H1 (cell line): ENCODE measurements around the gene PRDM4. TPM values are rescaled to one million over a fixed set of nuclear protein-coding genes. Genes with fewer than 3 reads are reported as not detected.

Experiments
- CHD2 ChIP-seq: IDR thresholded peaks from 2 replicates; pipeline ENCODE4 v1.6.1; 2012; ENCODE audit warnings: low read length, improper control_type of control experiment
- polyA plus RNA-seq, 7 experiments: library from polyadenylated mRNA; depleted of rRNA in 3 of 7; stranded (reverse) in 5 of 7; unstranded in 2 of 7; fragments of >200 nt in 5 of 7; fragments of 200-250 nt in 2 of 7; gene quantifications; 1 replicate in 5 of 7; 2 replicates in 1 of 7; 4 replicates in 1 of 7; pipeline versions ENCODE4 v1.2.1 to v1.2.3, GENCODE V29; 2011 to 2013; ENCODE audit warnings: missing spikeins in 2 of 7, mixed read lengths in 2 of 7
- total RNA-seq: library from RNA; stranded (reverse); fragmentation: NEBNext Ultra II Directional; extraction: Animal tissue kit (Norgen Biotek cat#: 25700); gene quantifications from 2 replicates; pipeline ENCODE4 v1.2.1, GENCODE V29; 2021

Gene PRDM4
- total and polyA plus RNA-seq, 2 of the 8 experiments (the other 6 are each of a cell fraction or from before 2014, with no cell fraction given): 10.1 to 17.5 TPM

- TF ChIP-seq CHD2: no peak
These were observed 4.4 kb upstream of the PRDM4 start (continued) for GRCh38 chr12:107765316-107765715.
